CD14-positive monocyte (primary cell): ENCODE results near the gene MRPL49. TPM values are rescaled to one million over a fixed set of nuclear protein-coding genes. Genes with fewer than 3 reads are reported as not detected.

Experiments
- DNase-seq, 3 donors: peaks; one replicate each; pipeline ENCODE4 v3.0.0-alpha.2; 2011 to 2022
- H2AFZ ChIP-seq: 2 replicates; pipeline ENCODE4 v1.6.0; 2012; ENCODE audit warnings: mild to moderate bottlenecking, low read depth, low read length, inconsistent platforms; ENCODE audit not compliant: insufficient read depth, poor library complexity, severe bottlenecking
- H3K27ac ChIP-seq, 2 donors: 1 replicate in 1 of 2; 2 replicates in 1 of 2; pipeline ENCODE4 v1.5.1; 2012 to 2013; ENCODE audit warnings: low read length in 2 of 2, control low read depth in 1 of 2, inconsistent platforms in 1 of 2, low read depth in 1 of 2, mild to moderate bottlenecking in 1 of 2
- H3K27me3 ChIP-seq, 2 donors: one replicate each; pipeline versions ENCODE4 v1.6.0 to v1.6.1; 2011 to 2013; ENCODE audit warnings: low read length in 2 of 2; ENCODE audit not compliant: control insufficient read depth in 2 of 2, insufficient read depth in 2 of 2
- H3K36me3 ChIP-seq, 2 donors: replicated peaks in 1 of 2; 1 replicate in 1 of 2; 2 replicates in 1 of 2; pipeline versions ENCODE4 v1.5.1 to v1.6.1; 2012 to 2013; ENCODE audit warnings: low read length in 2 of 2, control low read depth in 1 of 2, inconsistent platforms in 1 of 2, mild to moderate bottlenecking in 1 of 2; ENCODE audit not compliant: insufficient read depth in 2 of 2, control insufficient read depth in 1 of 2
- H3K4me1 ChIP-seq, 2 donors: 1 replicate in 1 of 2; 2 replicates in 1 of 2; pipeline versions ENCODE4 v1.5.1 to v1.6.1; 2012 to 2013; ENCODE audit warnings: low read length in 2 of 2, control low read depth in 1 of 2, inconsistent platforms in 1 of 2, mild to moderate bottlenecking in 1 of 2, moderate library complexity in 1 of 2; ENCODE audit not compliant: insufficient read depth in 2 of 2, control insufficient read depth in 1 of 2
- H3K4me2 ChIP-seq: replicated peaks from 2 replicates; pipeline ENCODE3; 2012; ENCODE audit warnings: low read length, moderate library complexity, mild to moderate bottlenecking; ENCODE audit not compliant: poor library complexity, severe bottlenecking; ENCODE audit errors: extremely low read depth
- H3K4me3 ChIP-seq, 3 experiments: fragments of 200-600 bp in 1 of 3; sonication (generic) in 1 of 3; replicated peaks in 1 of 3; 1 replicate in 2 of 3; 2 replicates in 1 of 3; pipeline ENCODE4 v1.5.1; 2011 to 2013; ENCODE audit warnings: low read length in 3 of 3, mild to moderate bottlenecking in 3 of 3, control low read depth in 2 of 3, low read depth in 2 of 3, inconsistent platforms in 1 of 3, moderate library complexity in 1 of 3
- H3K79me2 ChIP-seq: 2 replicates; pipeline ENCODE4 v1.6.0; 2012; ENCODE audit warnings: mild to moderate bottlenecking, control low read depth, inconsistent platforms, low read length, moderate library complexity; ENCODE audit not compliant: insufficient read depth
- H3K9ac ChIP-seq: 2 replicates; pipeline ENCODE4 v1.6.0; 2017; ENCODE audit warnings: low read length, mild to moderate bottlenecking; ENCODE audit not compliant: insufficient read depth, poor library complexity, severe bottlenecking
- H3K9me3 ChIP-seq, 2 donors: replicated peaks in 1 of 2; 1 replicate in 1 of 2; 2 replicates in 1 of 2; pipeline versions ENCODE4 v1.5.1 to v1.6.1; 2012 to 2013; ENCODE audit warnings: low read length in 2 of 2, control low read depth in 1 of 2; ENCODE audit not compliant: control insufficient read depth in 1 of 2, insufficient read depth in 1 of 2
- H4K20me1 ChIP-seq: 2 replicates; pipeline ENCODE4 v1.6.0; 2012; ENCODE audit warnings: mild to moderate bottlenecking, low read length, control low read depth, moderate library complexity; ENCODE audit not compliant: insufficient read depth
- H3K27ac Mint-ChIP-seq, 7 donors: one replicate each; pipeline ENCODE4 v1.8.0; 2020; ENCODE audit warnings: mild to moderate bottlenecking in 7 of 7, mixed read lengths in 7 of 7, moderate library complexity in 6 of 7, inconsistent platforms in 2 of 7
- H3K27me3 Mint-ChIP-seq, 3 donors: one replicate each; pipeline ENCODE4 v1.8.0; 2021 to 2022; ENCODE audit warnings: low read depth in 3 of 3, mild to moderate bottlenecking in 3 of 3, mixed read lengths in 3 of 3, moderate library complexity in 3 of 3, inconsistent platforms in 1 of 3
- H3K36me3 Mint-ChIP-seq, 2 donors: one replicate each; pipeline ENCODE4 v1.8.0; 2020; ENCODE audit warnings: mixed read lengths in 2 of 2, inconsistent platforms in 1 of 2, mild to moderate bottlenecking in 1 of 2
- H3K4me1 Mint-ChIP-seq: one replicate; pipeline ENCODE4 v1.8.0; 2020; ENCODE audit warnings: mild to moderate bottlenecking, mixed read lengths
- H3K4me3 Mint-ChIP-seq, 2 donors: one replicate each; pipeline ENCODE4 v1.8.0; 2020; ENCODE audit warnings: mild to moderate bottlenecking in 2 of 2, mixed read lengths in 2 of 2, moderate library complexity in 1 of 2
- H3K9me3 Mint-ChIP-seq, 7 donors: one replicate each; pipeline ENCODE4 v1.8.0; 2020 to 2022; ENCODE audit warnings: mixed read lengths in 7 of 7, mild to moderate bottlenecking in 6 of 7, moderate library complexity in 6 of 7, inconsistent platforms in 2 of 7
- CTCF ChIP-seq: fragments of 200-600 bp; IDR thresholded peaks from one replicate; pipeline ENCODE4 v1.8.0; 2022; ENCODE audit warnings: antibody characterized with exemption, mild to moderate bottlenecking
- WGBS: methylation state at CpG from one replicate; pipeline ENCODE4 v1.1.5; 2013; ENCODE audit warnings: missing lambda C conversion rate; ENCODE audit not compliant: insufficient coverage; 5-methylcytosine and 5-hydroxymethylcytosine counted together
- intact Hi-C, 2 donors: fragments of 100-400 bp; cut with micrococcal nuclease; formaldehyde crosslinking; loops; one replicate each; pipeline versions ENCODE4 v1.15.0 to v1.15.1; 2023
- polyA plus RNA-seq, 3 donors: library from polyadenylated mRNA; depleted of rRNA in 1 of 3; unstranded in 2 of 3; stranded (reverse) in 1 of 3; fragments of 300-500 nt in 2 of 3; fragments of >200 nt in 1 of 3; fragmentation: Illumina TruSeq in 2 of 3; gene quantifications; 1 replicate in 2 of 3; 2 replicates in 1 of 3; pipeline ENCODE4 v1.2.3, GENCODE V29; 2012 to 2021

MRPL49 gene
- polyA plus RNA-seq, 3 donors = 19.8 to 33.9 (median 32.7) TPM

- Mint-ChIP-seq H3K27me3 (no peaks in the 10 kb centered on the region), H3K9me3 (peaks cover 0 to 2% (median 0%) of the 10 kb centered on the region in 7 donors), H3K27ac (peak within 1 kb of the TSS; percentile 93 to 98 (median 95)), H3K4me1 (peaks cover 44% of the 10 kb centered on the region), H3K4me3 (peak within 1 kb of the TSS; percentile 88 to 95), H3K36me3 (peaks cover 34 to 51% of the 10 kb centered on the region in 2 donors)
- no peak for TF ChIP-seq CTCF
- Histone ChIP-seq H4K20me1 (no peaks in the 10 kb centered on the region), H3K9ac (peak within 1 kb of the TSS; percentile 91), H3K4me3 (peak within 1 kb of the TSS; percentile 62 to 95 (median 84)), H3K4me2 (peak within 1 kb of the TSS; percentile 95), H3K36me3 (peaks cover 31 to 40% of the 10 kb centered on the region in 2 donors), H3K27ac (peak within 1 kb of the TSS; percentile 73 to 92), H3K4me1 (peaks cover 33 to 43% of the 10 kb centered on the region in 2 donors), H3K27me3 (no peaks in the 10 kb centered on the region), H3K9me3 (no peaks in the 10 kb centered on the region), H3K79me2 (peaks cover 61% of the 10 kb centered on the region), H2AFZ (peak within 1 kb of the TSS; percentile 98)
- intact Hi-C loops = loop anchor here (1.0 to 5.0 kb wide), 4 partner anchors 12 to 72 kb away; partner anchors contain the start of genes FAU (in 2 of the 2), MRPL49 (in 2 of the 2), ARL2 (in 1 of the 2) and SNX15 (in 1 of the 2)
- peak; percentile 95 to 97 (median 96) for DNase-seq
- WGBS = under 1% methylated on average over 65 of the region's 79 CpGs
Measured at GRCh38 chr11:65083834-65084597, 38.1 kb upstream of the MRPL49 start, which contains the start of the genes CDCA5 and ZFPL1. TSS of gene CDCA5 (minus strand) at chr11:65084040. CDS start at chr11:65083978, 62 bp downstream. TSS of gene ZFPL1 (plus strand) at chr11:65084222. CDS start at chr11:65084699, 477 bp downstream.

- peak overlapping the region; percentile 98 for H2AFZ ChIP-seq
- H3K36me3 ChIP-seq = peaks cover 33 to 48% of the 10 kb centered on the region in 2 donors
- H3K79me2 ChIP-seq = peaks cover 53% of the 10 kb centered on the region
- peak overlapping the region; percentile 73 to 92 for H3K27ac ChIP-seq
- H3K27me3 ChIP-seq = no peaks in the 10 kb centered on the region
- H4K20me1 ChIP-seq = no peaks in the 10 kb centered on the region
- no peaks in the 10 kb centered on the region for H3K9me3 ChIP-seq
- Mint-ChIP-seq H3K4me3 (peak overlapping the region; percentile 88 to 95), H3K4me1 (peaks cover 44% of the 10 kb centered on the region), H3K9me3 (peaks cover 0 to 2% (median 0%) of the 10 kb centered on the region in 7 donors), H3K27ac (peak overlapping the region; percentile 93 to 98 (median 95)), H3K36me3 (peaks cover 41 to 53% of the 10 kb centered on the region in 2 donors), H3K27me3 (no peaks in the 10 kb centered on the region)
- peak overlapping the region; percentile 95 for H3K4me2 ChIP-seq
- no peak for TF ChIP-seq CTCF
- WGBS = 64% methylated on average over 14 of the region's 23 CpGs
- H3K4me1 ChIP-seq = peaks cover 33 to 43% of the 10 kb centered on the region in 2 donors
- peak overlapping the region; percentile 62 to 95 (median 84) for H3K4me3 ChIP-seq
- intact Hi-C loops = loop anchor here (1.0 to 5.0 kb wide), 5 partner anchors 12 to 72 kb away; partner anchors contain the start of genes FAU (in 2 of the 2), MRPL49 (in 2 of the 2), ARL2 (in 1 of the 2) and SNX15 (in 1 of the 2)
- DNase-seq = no peak
- peak overlapping the region; percentile 91 for H3K9ac ChIP-seq
Measured at GRCh38 chr11:65084598-65085375, 37.3 kb upstream of the MRPL49 start.
